HG02642 (cell line): ENCODE data around the gene RFLNA.

Source experiments
- ATAC-seq: cut with Tn5 transposase; IDR thresholded peaks from one replicate; pipeline ENCODE4 v1.9.1; 2021; ENCODE audit warnings: mild to moderate bottlenecking; ENCODE audit not compliant: unreplicated experiment, poor library complexity

Gene RFLNA

GRCh38 chr12:124352839-124353238 lies 57.9 kb downstream of the RFLNA start:
- no peak for ATAC-seq

- no peak for ATAC-seq
Observed at GRCh38 chr12:124354400-124354799, 59.5 kb downstream of the RFLNA start.

GRCh38 chr12:124356221-124356620 lies 61.3 kb downstream of the RFLNA start:
- ATAC-seq: no peak

GRCh38 chr12:124357616-124358015 lies 62.7 kb downstream of the RFLNA start:
- ATAC-seq: no peak

GRCh38 chr12:124358572-124358971 lies 63.7 kb downstream of the RFLNA start:
- no peak for ATAC-seq

GRCh38 chr12:124359671-124360581 lies 65.0 kb downstream of the RFLNA start:
- ATAC-seq: no peak

- ATAC-seq: no peak
Observed at GRCh38 chr12:124361074-124361970, 66.4 kb downstream of the RFLNA start.

- no peak for ATAC-seq
Observed at GRCh38 chr12:124361996-124362395, 67.1 kb downstream of the RFLNA start.

GRCh38 chr12:124363353-124363965 lies 68.6 kb downstream of the RFLNA start:
- ATAC-seq: no peak

GRCh38 chr12:124364543-124364942 lies 69.7 kb downstream of the RFLNA start:
- no peak for ATAC-seq
